HepG2 (cell line): ENCODE results near the gene TFEB. TPM values are rescaled to one million over a fixed set of nuclear protein-coding genes. Genes with fewer than 3 reads are reported as not detected.

ENCODE experiments used
- CBX1 ChIP-seq: IDR thresholded peaks from one replicate; pipeline ENCODE4 v1.6.1; 2016; ENCODE audit warnings: antibody characterized with exemption, low read depth
- CTCF ChIP-seq: sonication (generic); formaldehyde crosslinking; IDR thresholded peaks from 2 replicates; pipeline ENCODE4 v1.5.0; 2020; ENCODE audit warnings: mild to moderate bottlenecking, missing genetic modification reagents, moderate library complexity
- FOXK1 ChIP-seq: sonication (generic); formaldehyde crosslinking; IDR thresholded peaks from 2 replicates; pipeline ENCODE4 v1.4.0; 2020; ENCODE audit warnings: low read depth, missing genetic modification reagents, borderline replicate concordance
- HMG20A ChIP-seq: IDR thresholded peaks from 2 replicates; pipeline ENCODE4 v1.6.1; 2016; ENCODE audit warnings: borderline replicate concordance
- HNRNPK ChIP-seq: fragments of 200-400 bp; formaldehyde crosslinking; IDR thresholded peaks from 2 replicates; pipeline ENCODE4 v1.6.1; 2018; ENCODE audit warnings: low read length, low read depth, moderate library complexity, mild to moderate bottlenecking; ENCODE audit not compliant: poor library complexity, severe bottlenecking
- KLF16 ChIP-seq, 2 experiments: sonication (generic) in 1 of 2; formaldehyde crosslinking in 1 of 2; IDR thresholded peaks; 2 replicates each; pipeline versions ENCODE4 v1.6.1 to v1.8.0; 2016 to 2023; ENCODE audit warnings: missing genetic modification reagents in 2 of 2, missing compliant biosample characterization in 1 of 2
- KLF6 ChIP-seq: IDR thresholded peaks from 2 replicates; pipeline ENCODE4 v1.8.0; 2016; ENCODE audit warnings: missing biosample characterization, missing genetic modification reagents
- LCORL ChIP-seq, 2 experiments: fragments of 450-650 bp in 1 of 2; sonication (generic) in 1 of 2; formaldehyde crosslinking in 1 of 2; IDR thresholded peaks; 2 replicates each; pipeline versions ENCODE4 v1.5.0 to v1.6.1; 2017 to 2020; ENCODE audit warnings: antibody characterized with exemption in 1 of 2, missing genetic modification reagents in 1 of 2
- NBN ChIP-seq: fragments of 450-650 bp; conservative IDR thresholded peaks from 2 replicates; pipeline ENCODE4 v1.6.1; 2017
- NPAS2 ChIP-seq: sonication (generic); formaldehyde crosslinking; IDR thresholded peaks from 2 replicates; pipeline ENCODE4 v1.8.0; 2022; ENCODE audit warnings: mild to moderate bottlenecking, missing genetic modification reagents, borderline replicate concordance
- SOX13 ChIP-seq, 3 experiments: fragments of 450-650 bp in 1 of 3; sonication (generic) in 1 of 3; formaldehyde crosslinking in 1 of 3; IDR thresholded peaks in 2 of 3; conservative IDR thresholded peaks in 1 of 3; 2 replicates each; pipeline versions ENCODE4 v1.5.0 to v1.6.1; 2016 to 2020; ENCODE audit warnings: antibody characterized with exemption in 1 of 3, mild to moderate bottlenecking in 1 of 3, missing compliant biosample characterization in 1 of 3, missing genetic modification reagents in 1 of 3, moderate library complexity in 1 of 3
- SRY ChIP-seq: sonication (generic); formaldehyde crosslinking; IDR thresholded peaks from 2 replicates; pipeline ENCODE4 v1.8.0; 2022; ENCODE audit warnings: mild to moderate bottlenecking, missing genetic modification reagents
- TEAD3 ChIP-seq: optimal IDR thresholded peaks from 2 replicates; pipeline ENCODE3; 2016; ENCODE audit warnings: borderline replicate concordance
- TFDP2 ChIP-seq: sonication (generic); formaldehyde crosslinking; IDR thresholded peaks from 2 replicates; pipeline ENCODE4 v1.4.0; 2020; ENCODE audit warnings: missing genetic modification reagents
- ZBTB34 ChIP-seq: sonication (generic); formaldehyde crosslinking; IDR thresholded peaks from 2 replicates; pipeline ENCODE4 v1.8.0; 2022; ENCODE audit warnings: mild to moderate bottlenecking, missing genetic modification reagents
- ZNF124 ChIP-seq: sonication (generic); formaldehyde crosslinking; IDR thresholded peaks from 2 replicates; pipeline ENCODE4 v1.4.0; 2020; ENCODE audit warnings: missing genetic modification reagents
- ZNF557 ChIP-seq: sonication (generic); formaldehyde crosslinking; IDR thresholded peaks from 2 replicates; pipeline ENCODE4 v1.4.0; 2020; ENCODE audit warnings: missing genetic modification reagents
- ZNF768 ChIP-seq: sonication (generic); formaldehyde crosslinking; IDR thresholded peaks from 2 replicates; pipeline ENCODE4 v1.4.0; 2020; ENCODE audit warnings: missing genetic modification reagents
- ZNF781 ChIP-seq: sonication (generic); formaldehyde crosslinking; IDR thresholded peaks from 2 replicates; pipeline ENCODE4 v1.5.1; 2020; ENCODE audit warnings: borderline replicate concordance, mild to moderate bottlenecking, missing genetic modification reagents; ENCODE audit errors: not compliant biosample characterization
- polyA plus RNA-seq, 8 experiments: library from polyadenylated mRNA; depleted of rRNA in 3 of 8; stranded (reverse) in 7 of 8; unstranded in 1 of 8; fragments of >200 nt; fragmentation: Illumina TruSeq in 4 of 8; extraction: Trizol in 4 of 8; gene quantifications; 2 replicates each; pipeline versions ENCODE4 v1.2.1 to v1.2.3, GENCODE V29; 2011 to 2016; ENCODE audit warnings: low read depth in 4 of 8, missing spikeins in 1 of 8, mixed read lengths in 1 of 8; ENCODE audit not compliant: insufficient read depth in 1 of 8
- total RNA-seq, 5 experiments: library from RNA; depleted of rRNA; stranded (reverse); fragments of >200 nt; fragmentation: Illumina TruSeq; extraction: Trizol; gene quantifications; 2 replicates each; pipeline ENCODE4 v1.2.3, GENCODE V29; 2016; ENCODE audit warnings: low read depth in 1 of 5
- TF ChIP-seq, protein P1 (sequence below): sonication (generic); formaldehyde crosslinking; IDR thresholded peaks from 2 replicates; pipeline ENCODE4 v1.5.0; 2020; ENCODE audit warnings: mild to moderate bottlenecking, missing genetic modification reagents
- TF ChIP-seq, protein P2 (sequence below): sonication (generic); formaldehyde crosslinking; conservative IDR thresholded peaks from 2 replicates; pipeline ENCODE4 v1.5.0; 2020; ENCODE audit warnings: missing genetic modification reagents

The TFEB gene
- total and polyA plus RNA-seq, 2 of the 13 experiments (the other 11 are each of a cell fraction or from before 2014, with no cell fraction given): 13.3 to 18.7 TPM

DNA sequence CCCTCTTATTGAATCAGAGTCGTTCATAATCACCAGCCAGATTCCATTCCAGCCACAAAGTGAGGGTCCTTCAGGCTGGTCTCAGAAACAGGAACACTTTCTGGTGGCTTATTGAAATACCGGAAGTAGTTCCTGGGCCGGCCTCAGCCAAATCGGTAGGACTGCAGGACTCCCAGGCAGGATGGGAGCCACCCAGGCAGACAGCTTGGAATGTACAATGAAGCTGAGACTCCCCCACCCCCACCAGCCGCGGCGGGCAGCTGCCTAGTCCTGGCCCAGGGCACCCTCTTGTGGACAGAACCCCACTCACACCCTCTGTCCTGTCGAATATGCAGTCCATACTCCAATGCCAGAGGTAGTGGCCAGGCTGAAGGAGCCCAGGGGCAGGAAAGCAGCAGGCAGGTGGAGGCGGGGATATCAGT lies 53.3 kb downstream of the TFEB start (continued):
- TF ChIP-seq CTCF (CRISPR knock-in tag) (peak; percentile 98), ZNF124 (CRISPR knock-in tag) (no peak), NPAS2 (CRISPR knock-in tag) (no peak), HMG20A (CRISPR knock-in tag) (no peak), ZNF781 (CRISPR knock-in tag) (peak; percentile 24), LCORL (IDR thresholded peaks at IDR 0.05) (no peak), LCORL (CRISPR knock-in tag; IDR thresholded peaks at IDR 0.05) (peak; percentile 40; the same call in 1 of the 2 replicates), KLF6 (CRISPR knock-in tag) (no peak), ZBTB34 (CRISPR knock-in tag) (no peak), SOX13 (IDR thresholded peaks at IDR 0.05) (no peak), SOX13 (CRISPR knock-in tag; conservative IDR thresholded peaks at IDR 0.05 in 1 of 2, IDR thresholded peaks at IDR 0.05 in 1 of 2) (no peak), KLF16 (CRISPR knock-in tag; IDR thresholded peaks at IDR 0.05) (no peak), ZNF557 (CRISPR knock-in tag) (no peak), ZNF768 (CRISPR knock-in tag) (peak; percentile 34; the same call in 1 of the 2 replicates), NBN (no peak), TFDP2 (CRISPR knock-in tag) (0 out of 2 replicates have a peak, but pooled peaks have one; percentile 32), FOXK1 (CRISPR knock-in tag) (no peak), CBX1 (no peak), HNRNPK (no peak), TEAD3 (CRISPR knock-in tag) (peak; percentile 94), SRY (CRISPR knock-in tag) (no peak)
- TF ChIP-seq, protein P1, sequence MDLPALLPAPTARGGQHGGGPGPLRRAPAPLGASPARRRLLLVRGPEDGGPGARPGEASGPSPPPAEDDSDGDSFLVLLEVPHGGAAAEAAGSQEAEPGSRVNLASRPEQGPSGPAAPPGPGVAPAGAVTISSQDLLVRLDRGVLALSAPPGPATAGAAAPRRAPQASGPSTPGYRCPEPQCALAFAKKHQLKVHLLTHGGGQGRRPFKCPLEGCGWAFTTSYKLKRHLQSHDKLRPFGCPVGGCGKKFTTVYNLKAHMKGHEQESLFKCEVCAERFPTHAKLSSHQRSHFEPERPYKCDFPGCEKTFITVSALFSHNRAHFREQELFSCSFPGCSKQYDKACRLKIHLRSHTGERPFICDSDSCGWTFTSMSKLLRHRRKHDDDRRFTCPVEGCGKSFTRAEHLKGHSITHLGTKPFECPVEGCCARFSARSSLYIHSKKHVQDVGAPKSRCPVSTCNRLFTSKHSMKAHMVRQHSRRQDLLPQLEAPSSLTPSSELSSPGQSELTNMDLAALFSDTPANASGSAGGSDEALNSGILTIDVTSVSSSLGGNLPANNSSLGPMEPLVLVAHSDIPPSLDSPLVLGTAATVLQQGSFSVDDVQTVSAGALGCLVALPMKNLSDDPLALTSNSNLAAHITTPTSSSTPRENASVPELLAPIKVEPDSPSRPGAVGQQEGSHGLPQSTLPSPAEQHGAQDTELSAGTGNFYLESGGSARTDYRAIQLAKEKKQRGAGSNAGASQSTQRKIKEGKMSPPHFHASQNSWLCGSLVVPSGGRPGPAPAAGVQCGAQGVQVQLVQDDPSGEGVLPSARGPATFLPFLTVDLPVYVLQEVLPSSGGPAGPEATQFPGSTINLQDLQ (CRISPR knock-in tag): no peak
- TF ChIP-seq, protein P2, sequence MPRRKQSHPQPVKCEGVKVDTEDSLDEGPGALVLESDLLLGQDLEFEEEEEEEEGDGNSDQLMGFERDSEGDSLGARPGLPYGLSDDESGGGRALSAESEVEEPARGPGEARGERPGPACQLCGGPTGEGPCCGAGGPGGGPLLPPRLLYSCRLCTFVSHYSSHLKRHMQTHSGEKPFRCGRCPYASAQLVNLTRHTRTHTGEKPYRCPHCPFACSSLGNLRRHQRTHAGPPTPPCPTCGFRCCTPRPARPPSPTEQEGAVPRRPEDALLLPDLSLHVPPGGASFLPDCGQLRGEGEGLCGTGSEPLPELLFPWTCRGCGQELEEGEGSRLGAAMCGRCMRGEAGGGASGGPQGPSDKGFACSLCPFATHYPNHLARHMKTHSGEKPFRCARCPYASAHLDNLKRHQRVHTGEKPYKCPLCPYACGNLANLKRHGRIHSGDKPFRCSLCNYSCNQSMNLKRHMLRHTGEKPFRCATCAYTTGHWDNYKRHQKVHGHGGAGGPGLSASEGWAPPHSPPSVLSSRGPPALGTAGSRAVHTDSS (CRISPR knock-in tag): no peak
